ENCODE data around the gene WDR86. TPM values are rescaled to one million over a fixed set of nuclear protein-coding genes. Genes with fewer than 3 reads are reported as not detected.

Gene WDR86
- total and polyA plus RNA-seq, 2 of the 8 experiments (the other 6 are each of a cell fraction or from before 2014, with no cell fraction given): 12.7 to 15.8 TPM

DNA sequence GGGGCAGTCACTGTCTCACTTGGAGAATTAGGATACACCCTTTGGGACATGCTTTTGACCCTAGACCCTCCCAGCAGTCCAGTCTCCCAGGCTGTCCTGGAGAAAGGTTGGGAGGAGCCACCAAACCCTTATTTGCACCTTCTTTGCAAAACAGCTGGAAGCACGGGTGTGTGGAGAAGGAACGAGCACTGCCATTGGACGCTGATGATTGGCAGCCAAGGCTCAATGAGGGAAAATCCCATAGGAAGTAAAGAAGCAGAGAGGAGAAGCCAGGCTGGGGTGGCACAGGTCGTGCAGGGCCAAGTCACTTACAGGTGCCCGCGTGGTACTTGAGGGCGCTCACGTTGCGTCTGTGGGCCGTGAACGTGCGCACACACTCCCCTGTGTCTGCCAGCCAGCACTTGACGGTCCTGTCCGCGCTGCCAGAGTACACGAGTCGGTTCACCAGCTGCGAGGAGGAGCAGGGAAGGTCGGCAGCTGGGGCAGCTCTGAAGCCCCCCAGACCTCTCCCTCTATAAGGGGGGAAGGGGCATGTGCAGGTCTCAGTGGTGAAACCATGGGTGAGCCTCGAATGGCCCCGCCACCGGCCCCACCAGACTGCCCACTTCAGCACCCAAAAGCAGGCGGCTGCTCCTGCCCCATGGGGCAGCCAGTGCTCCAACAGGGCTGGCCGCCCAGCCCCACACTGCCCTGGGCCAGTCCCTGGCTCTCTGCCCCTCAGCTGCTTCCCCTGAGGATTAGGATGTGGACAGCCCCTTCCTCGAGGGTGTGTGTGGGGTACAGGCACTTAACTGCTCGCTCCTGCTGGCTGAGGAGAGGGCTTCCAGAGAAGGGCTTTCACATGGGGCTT lies 24.8 kb downstream of the WDR86 start:
- FAIRE-seq: no peak
- Histone ChIP-seq H3K18ac (ENCODE audit: extremely low read depth, low read length) (no peak overlapping the region), H3K27ac (ENCODE audit: low read depth, low read length) (no peak overlapping the region), H2BK20ac (ENCODE audit: low read length) (no peak overlapping the region), H3K23ac (ENCODE audit: insufficient read length) (no peak overlapping the region), H3K4ac (replicated peaks; ENCODE audit: insufficient read length, low read depth, low read length) (no peak overlapping the region), H3K36me3 (ENCODE audit: control insufficient read depth in 2 of 4, insufficient read depth in 4 of 4, low read length in 3 of 4) (no peaks in the 10 kb centered on the region), H3K9ac (replicated peaks in 1 of 4; ENCODE audit: extremely low read depth in 1 of 4, low read depth in 3 of 4, low read length in 3 of 4) (no peak overlapping the region), H3K79me1 (ENCODE audit: low read depth, low read length) (no peaks in the 10 kb centered on the region), H3K4me3 (ENCODE audit: extremely low read depth in 1 of 4, insufficient read depth in 2 of 4, low read depth in 3 of 4, low read length in 4 of 4) (no peak overlapping the region), H3K4me2 (ENCODE audit: insufficient read depth in 1 of 2, low read depth in 2 of 2, low read length in 2 of 2) (no peak overlapping the region), H3K56ac (replicated peaks; ENCODE audit: insufficient read length, low read depth, low read length) (no peak overlapping the region), H4K8ac (ENCODE audit: extremely low read depth, insufficient read depth, low read length) (no peak overlapping the region), H4K91ac (replicated peaks; ENCODE audit: insufficient read length, low read length) (no peak overlapping the region), H2AK5ac (ENCODE audit: low read depth, low read length) (no peak overlapping the region), H2BK5ac (ENCODE audit: low read depth, low read length) (no peak overlapping the region), H2AFZ (ENCODE audit: low read length) (no peak overlapping the region), H3K14ac (ENCODE audit: insufficient read length) (no peak overlapping the region), H2BK120ac (replicated peaks; ENCODE audit: low read depth, low read length) (no peak overlapping the region), H3K79me2 (ENCODE audit: control insufficient read depth in 1 of 2, insufficient read depth in 2 of 2, low read length in 2 of 2) (no peaks in the 10 kb centered on the region), H3K9me3 (ENCODE audit: insufficient read depth in 2 of 2, low read depth in 1 of 2, low read length in 1 of 2) (no peaks in the 10 kb centered on the region), H2BK15ac (ENCODE audit: low read length) (no peak overlapping the region), H3K27me3 (replicated peaks in 1 of 4; ENCODE audit: control insufficient read depth in 3 of 4, extremely low read depth in 1 of 4, insufficient read depth in 3 of 4, low read length in 3 of 4) (peaks cover 8 to 27% (median 22%) of the 10 kb centered on the region in 4 experiments), H3K4me1 (replicated peaks in 1 of 4; ENCODE audit: control insufficient read depth in 3 of 4, insufficient read depth in 4 of 4, low read length in 3 of 4) (peaks cover 0 to 25% (median 8%) of the 10 kb centered on the region in 4 experiments; a peak in 6 of 7 replicates), H2BK12ac (ENCODE audit: low read depth, low read length) (no peak overlapping the region), H4K20me1 (replicated peaks in 1 of 2; ENCODE audit: control insufficient read depth in 1 of 2, insufficient read depth in 2 of 2, low read length in 2 of 2) (peaks cover 0 to 2% of the 10 kb centered on the region in 2 experiments), H4K5ac (ENCODE audit: insufficient read length, low read depth, low read length) (no peak overlapping the region), H3K23me2 (ENCODE audit: low read depth, low read length) (peaks cover 14% of the 10 kb centered on the region; the same call in 1 of the 2 replicates)
- ChIA-PET POLR2A (ENCODE audit: partially characterized antibody) (interaction anchor here (1.0 kb wide), 1 partner anchor 15 kb away, joined by 3 read pairs; no protein-coding TSS in a partner anchor), CTCF (ENCODE audit: partially characterized antibody) (interaction anchor here (0.8 to 3.2 kb wide), 5 partner anchors 12 to 64 kb away, joined by 3 to 16 read pairs (median 14); no protein-coding TSS in a partner anchor)
- no peak for DNase-seq (ENCODE audit: low read depth in 1 of 2, low spot score in 2 of 2)
- TF ChIP-seq CTBP2 (IDR thresholded peaks at IDR 0.05; ENCODE audit: borderline replicate concordance, insufficient read depth, insufficient read length, low read length): no peak
- no peak for TF ChIP-seq SUZ12 (IDR thresholded peaks at IDR 0.05; ENCODE audit: low read length)
- no peak for TF ChIP-seq PHF8 (conservative IDR thresholded peaks at IDR 0.05; ENCODE audit: low read depth, low read length)
- TF ChIP-seq RNF2 (IDR thresholded peaks at IDR 0.05; ENCODE audit: borderline replicate concordance, low read depth, low read length, missing control alignments, poor library complexity, severe bottlenecking): no peak
- no peak for TF ChIP-seq SP2 (IDR thresholded peaks at IDR 0.05; ENCODE audit: low read length)
- no peak for TF ChIP-seq ASH2L (IDR thresholded peaks at IDR 0.05; ENCODE audit: low read length)
- no peak for TF ChIP-seq BCL11A (IDR thresholded peaks at IDR 0.05; ENCODE audit: low read depth in 2 of 2, low read length in 2 of 2)
- no peak for TF ChIP-seq ZNF274 (IDR thresholded peaks at IDR 0.05; ENCODE audit: borderline replicate concordance, extremely low read depth, low read length)
- TF ChIP-seq TEAD4 (IDR thresholded peaks at IDR 0.05; ENCODE audit: low read depth, low read length): no peak
- no peak for TF ChIP-seq SAP30 (IDR thresholded peaks at IDR 0.05; ENCODE audit: insufficient read depth, insufficient replicate concordance, low read length)
- no peak for TF ChIP-seq NANOG (IDR thresholded peaks at IDR 0.05; ENCODE audit: insufficient read depth, low read depth, low read length, poor library complexity, severe bottlenecking)
- 94% methylated on average over 21 of the region's 26 CpGs; no CpG with 5 or more reads in 1 of the 2 experiments for WGBS, 2 experiments (ENCODE audit: extremely low coverage in 1 of 2, insufficient coverage in 1 of 2, insufficient read length in 1 of 2, insufficient replicate concordance in 2 of 2, low coverage in 1 of 2, low lambda C conversion rate in 2 of 2, missing lambda C conversion rate in 1 of 2)
